ENCODE measurements around the gene PTPRD.

PTPRD gene

GRCh38 chr9:8536845-8537244 lies 2076.0 kb downstream of the PTPRD start:
- DNase-seq: no peak

GRCh38 chr9:8534828-8535227 lies 2078.0 kb downstream of the PTPRD start:
- DNase-seq: no peak

GRCh38 chr9:8533681-8534080 lies 2079.1 kb downstream of the PTPRD start:
- DNase-seq: no peak

GRCh38 chr9:8531826-8532415 lies 2080.9 kb downstream of the PTPRD start:
- DNase-seq: no peak

- no peak for DNase-seq
Measured at GRCh38 chr9:8521112-8521511, 2091.7 kb downstream of the PTPRD start.

- no peak for DNase-seq
Measured at GRCh38 chr9:8515748-8516147, 2097.1 kb downstream of the PTPRD start.

GRCh38 chr9:8514760-8515159 lies 2098.0 kb downstream of the PTPRD start:
- no peak for DNase-seq

- no peak for DNase-seq
Measured at GRCh38 chr9:8508671-8509290, 2104.0 kb downstream of the PTPRD start.

GRCh38 chr9:8494571-8494970 lies 2118.2 kb downstream of the PTPRD start:
- no peak for DNase-seq

GRCh38 chr9:8492679-8493078 lies 2120.1 kb downstream of the PTPRD start:
- no peak for DNase-seq

GRCh38 chr9:8492024-8492423 lies 2120.8 kb downstream of the PTPRD start:
- no peak for DNase-seq

- no peak for DNase-seq
Measured at GRCh38 chr9:8491563-8491962, 2121.2 kb downstream of the PTPRD start.

- no peak for DNase-seq
Measured at GRCh38 chr9:8489835-8490234, 2123.0 kb downstream of the PTPRD start.

- DNase-seq: no peak
Measured at GRCh38 chr9:8486095-8486494, 2126.7 kb downstream of the PTPRD start.

- no peak for DNase-seq
Measured at GRCh38 chr9:8484597-8485191, 2128.1 kb downstream of the PTPRD start.

- DNase-seq: no peak
Measured at GRCh38 chr9:8477450-8477849, 2135.4 kb downstream of the PTPRD start.

GRCh38 chr9:8474937-8475336 lies 2137.9 kb downstream of the PTPRD start:
- no peak for DNase-seq

GRCh38 chr9:8473244-8474020 lies 2139.4 kb downstream of the PTPRD start:
- no peak for DNase-seq

- DNase-seq: peak; percentile 69
Measured at GRCh38 chr9:8468045-8468637, 2144.7 kb downstream of the PTPRD start.

GRCh38 chr9:8457816-8458215 lies 2155.0 kb downstream of the PTPRD start:
- DNase-seq: no peak

- DNase-seq: no peak
Measured at GRCh38 chr9:8457055-8457454, 2155.7 kb downstream of the PTPRD start.

- no peak for DNase-seq
Measured at GRCh38 chr9:8456344-8456743, 2156.5 kb downstream of the PTPRD start.

- DNase-seq: no peak
Measured at GRCh38 chr9:8450810-8451545, 2161.8 kb downstream of the PTPRD start.

Measured in NCI-H2227 treated with DMSO at 0.1 percent for 48 hours (cell line).